ENCODE data around the gene APCDD1L.

GRCh38 chr20:58429303-58429702 lies 85.9 kb downstream of the APCDD1L start:
- TF ChIP-seq MAX (IDR thresholded peaks at IDR 0.05) (no peak), POLR2AphosphoS5 (IDR thresholded peaks at IDR 0.05; ENCODE audit: low read depth, low read length) (no peak), EP300 (IDR thresholded peaks at IDR 0.05; ENCODE audit: borderline replicate concordance in 1 of 2, low read depth in 2 of 2, low read length in 2 of 2) (no peak), POLR2A (IDR thresholded peaks at IDR 0.05; ENCODE audit: control extremely low read depth in 1 of 2, low read depth in 2 of 2, low read length in 2 of 2) (no peak), PHF8 (conservative IDR thresholded peaks at IDR 0.05; ENCODE audit: low read depth, low read length) (no peak), CBX5 (IDR thresholded peaks at IDR 0.05; ENCODE audit: low read depth, low read length) (no peak)
